Gastrocnemius medialis (tissue), 4 donors: Measurements from ENCODE around the gene UBA3.

Experiments
- POLR2A ChIP-seq, 2 donors: fragments of 450-650 bp; IDR thresholded peaks; one replicate each; pipeline ENCODE4 v1.6.1; 2017; ENCODE audit warnings: antibody characterized with exemption in 2 of 2, mild to moderate bottlenecking in 2 of 2, moderate library complexity in 2 of 2
- TF ChIP-seq, protein P1 (sequence below), 5 experiments: fragments of 450-650 bp in 3 of 5; fragments of 200-600 bp in 2 of 5; sonication (generic) in 2 of 5; IDR thresholded peaks in 4 of 5; conservative IDR thresholded peaks in 1 of 5; 1 replicate in 4 of 5; 2 replicates in 1 of 5; pipeline ENCODE4 v1.5.1; 2016 to 2019; ENCODE audit warnings: antibody characterized with exemption in 5 of 5, mild to moderate bottlenecking in 3 of 5, moderate library complexity in 3 of 5

DNA sequence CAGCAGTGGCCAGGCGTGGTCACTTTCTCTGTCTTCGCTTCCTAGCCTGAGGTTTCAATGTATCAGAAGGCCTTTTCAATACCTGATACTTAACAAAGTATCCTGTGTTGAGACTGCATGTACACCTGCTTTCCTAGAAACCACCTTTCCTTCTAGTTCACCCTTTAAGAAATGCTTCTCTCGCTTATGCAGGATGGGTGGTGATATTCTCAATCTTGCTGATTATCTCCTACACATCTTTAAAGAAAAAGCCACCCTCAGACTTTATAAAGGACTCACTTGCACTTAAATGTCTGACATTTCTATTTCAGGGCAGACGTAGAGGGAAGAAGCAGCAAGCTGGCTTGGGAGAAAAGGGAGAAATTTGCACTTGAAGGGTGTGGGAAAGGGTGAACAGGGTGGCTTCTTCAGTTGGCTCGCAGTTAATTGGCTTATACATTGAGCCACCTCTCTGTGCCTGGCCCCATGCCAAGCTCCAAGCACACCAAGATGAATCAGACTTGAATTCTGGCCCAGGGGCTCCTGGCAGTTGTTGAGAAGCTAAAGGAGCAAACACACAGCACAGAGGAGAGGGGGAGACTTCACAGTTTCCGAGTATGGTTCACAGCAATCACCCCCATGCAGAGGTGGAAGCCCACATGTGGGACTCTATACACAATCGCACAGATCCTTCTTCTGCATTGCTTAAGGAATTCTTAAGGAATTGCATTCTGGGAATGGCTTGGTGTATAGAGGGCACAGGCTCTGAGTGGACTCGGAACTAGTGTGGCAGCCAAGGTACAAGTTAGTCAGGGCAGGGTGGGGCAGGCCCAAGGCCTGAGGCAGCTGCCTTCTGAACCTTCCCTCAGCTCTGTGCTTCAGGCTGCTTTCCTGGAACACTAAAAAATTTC lies 5.9 kb upstream of the UBA3 start:
- TF ChIP-seq, protein P1, sequence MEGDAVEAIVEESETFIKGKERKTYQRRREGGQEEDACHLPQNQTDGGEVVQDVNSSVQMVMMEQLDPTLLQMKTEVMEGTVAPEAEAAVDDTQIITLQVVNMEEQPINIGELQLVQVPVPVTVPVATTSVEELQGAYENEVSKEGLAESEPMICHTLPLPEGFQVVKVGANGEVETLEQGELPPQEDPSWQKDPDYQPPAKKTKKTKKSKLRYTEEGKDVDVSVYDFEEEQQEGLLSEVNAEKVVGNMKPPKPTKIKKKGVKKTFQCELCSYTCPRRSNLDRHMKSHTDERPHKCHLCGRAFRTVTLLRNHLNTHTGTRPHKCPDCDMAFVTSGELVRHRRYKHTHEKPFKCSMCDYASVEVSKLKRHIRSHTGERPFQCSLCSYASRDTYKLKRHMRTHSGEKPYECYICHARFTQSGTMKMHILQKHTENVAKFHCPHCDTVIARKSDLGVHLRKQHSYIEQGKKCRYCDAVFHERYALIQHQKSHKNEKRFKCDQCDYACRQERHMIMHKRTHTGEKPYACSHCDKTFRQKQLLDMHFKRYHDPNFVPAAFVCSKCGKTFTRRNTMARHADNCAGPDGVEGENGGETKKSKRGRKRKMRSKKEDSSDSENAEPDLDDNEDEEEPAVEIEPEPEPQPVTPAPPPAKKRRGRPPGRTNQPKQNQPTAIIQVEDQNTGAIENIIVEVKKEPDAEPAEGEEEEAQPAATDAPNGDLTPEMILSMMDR (IDR thresholded peaks at IDR 0.05 in 4 of 5, conservative IDR thresholded peaks at IDR 0.05 in 1 of 5) = no peak
- peak; percentile 51 to 61 for TF ChIP-seq POLR2A (IDR thresholded peaks at IDR 0.05)
